GM13977 (cell line): ENCODE measurements around the gene HIBADH.
"Not testable (repeated sequence)": the region's sequence is repeated elsewhere in the genome, so short reads cannot be mapped to it uniquely, and the experiment has no call there.

Experiments used
- DNase-seq: peaks from one replicate; pipeline ENCODE4 v3.0.0; 2012; ENCODE audit warnings: low spot score
- CTCF ChIP-seq: IDR thresholded peaks from 2 replicates; pipeline ENCODE4 v1.5.1; 2012; ENCODE audit warnings: mild to moderate bottlenecking, control low read depth; ENCODE audit not compliant: insufficient read depth; ENCODE audit errors: extremely low read depth, missing control alignments
- in situ Hi-C: fragments of 300-500 bp; cut with MboI; formaldehyde crosslinking; loops from one replicate; pipeline ENCODE4 v1.12.0; 2022; ENCODE audit warnings: low sequenced_read_pairs, low pct_unique_long_range_greater_than_20kb, mixed read lengths, inconsistent platforms; ENCODE audit not compliant: unreplicated experiment

The HIBADH gene

GRCh38 chr7:27514861-27515260 is 147.8 kb downstream of the HIBADH start:
- no peak for TF ChIP-seq CTCF
- in situ Hi-C loops = no loop called here
- no peak for DNase-seq

- in situ Hi-C loops = no loop called here
Measured at GRCh38 chr7:27513885-27514284, 148.8 kb downstream of the HIBADH start.

GRCh38 chr7:27511370-27511769 is 151.3 kb downstream of the HIBADH start:
- in situ Hi-C loops, DNase-seq: not testable (repeated sequence)

More at GRCh38 chr7:27513885-27514284, 148.8 kb downstream of the HIBADH start:
- no peak for TF ChIP-seq CTCF
- no peak for DNase-seq

- no peak for DNase-seq
- in situ Hi-C loops = no loop called here
- TF ChIP-seq CTCF = no peak
Measured at GRCh38 chr7:27510541-27510940, 152.1 kb downstream of the HIBADH start.

GRCh38 chr7:27501879-27502278 is 160.8 kb downstream of the HIBADH start:
- DNase-seq, in situ Hi-C loops: not testable (repeated sequence)

GRCh38 chr7:27501001-27501400 is 161.7 kb downstream of the HIBADH start:
- no peak for DNase-seq
- TF ChIP-seq CTCF = no peak
- in situ Hi-C loops = no loop called here

- no peak for DNase-seq
- in situ Hi-C loops = no loop called here
- TF ChIP-seq CTCF = no peak
Measured at GRCh38 chr7:27492224-27492623, 170.5 kb downstream of the HIBADH start.

GRCh38 chr7:27491534-27491933 is 171.1 kb downstream of the HIBADH start:
- TF ChIP-seq CTCF = no peak
- no peak for DNase-seq
- in situ Hi-C loops = no loop called here
